Erythroblast (primary cell): ENCODE data around the gene CRYL1.

ENCODE experiments used
- GATA1 ChIP-seq: IDR thresholded peaks from 2 replicates; pipeline ENCODE4 v1.6.1; 2011; ENCODE audit warnings: low read depth, mild to moderate bottlenecking, control low read depth, low read length, moderate library complexity
- POLR2A ChIP-seq: IDR thresholded peaks from 2 replicates; pipeline ENCODE4 v1.6.1; 2011; ENCODE audit warnings: mild to moderate bottlenecking, low read length

GRCh38 chr13:20521364-20522115 lies 4.1 kb downstream of the CRYL1 start:
- TF ChIP-seq POLR2A (no peak), GATA1 (no peak)
